ES-I3 (cell line): ENCODE measurements around the gene INPP4A.

Experiments
- H3K36me3 ChIP-seq: 2 replicates; pipeline ENCODE4 v1.6.1; 2013; ENCODE audit warnings: mild to moderate bottlenecking, low read length, control low read depth, moderate library complexity; ENCODE audit not compliant: insufficient read depth
- H3K4me1 ChIP-seq: 2 replicates; pipeline ENCODE4 v1.6.1; 2013; ENCODE audit warnings: mild to moderate bottlenecking, control low read depth, low read length; ENCODE audit not compliant: insufficient read depth
- H3K9ac ChIP-seq: 2 replicates; pipeline ENCODE4 v1.6.1; 2013; ENCODE audit warnings: low read depth, mild to moderate bottlenecking, low read length, moderate library complexity
- H3K9me3 ChIP-seq: 2 replicates; pipeline ENCODE4 v1.6.1; 2013; ENCODE audit warnings: mild to moderate bottlenecking, low read length, moderate library complexity; ENCODE audit not compliant: control insufficient read depth, insufficient read depth

INPP4A gene

GRCh38 chr2:98524168-98524567 lies 79.5 kb downstream of the INPP4A start:
- no peak overlapping the region for H3K9ac ChIP-seq
- H3K9me3 ChIP-seq = peaks cover 5% of the 10 kb centered on the region; the same call in 1 of the 2 replicates
- peaks cover 3% of the 10 kb centered on the region; the same call in 1 of the 2 replicates for H3K36me3 ChIP-seq
- H3K4me1 ChIP-seq = no peaks in the 10 kb centered on the region

GRCh38 chr2:98528349-98528748 lies 83.7 kb downstream of the INPP4A start:
- Histone ChIP-seq H3K36me3 (peaks cover 3% of the 10 kb centered on the region; the same call in 1 of the 2 replicates), H3K9ac (no peak overlapping the region)

GRCh38 chr2:98530114-98530513 lies 85.5 kb downstream of the INPP4A start:
- Histone ChIP-seq H3K4me1 (no peaks in the 10 kb centered on the region), H3K9ac (no peak overlapping the region), H3K36me3 (peaks cover 3% of the 10 kb centered on the region; the same call in 1 of the 2 replicates), H3K9me3 (peaks cover 5% of the 10 kb centered on the region; the same call in 1 of the 2 replicates)

More at GRCh38 chr2:98528349-98528748, 83.7 kb downstream of the INPP4A start:
- Histone ChIP-seq H3K9me3 (peaks cover 5% of the 10 kb centered on the region; the same call in 1 of the 2 replicates), H3K4me1 (no peaks in the 10 kb centered on the region)

GRCh38 chr2:98532756-98533155 lies 88.1 kb downstream of the INPP4A start:
- H3K9ac ChIP-seq = no peak overlapping the region
- H3K9me3 ChIP-seq = no peaks in the 10 kb centered on the region
- no peaks in the 10 kb centered on the region; the same call in 1 of the 2 replicates for H3K36me3 ChIP-seq
- H3K4me1 ChIP-seq = no peaks in the 10 kb centered on the region

GRCh38 chr2:98533547-98533946 lies 88.9 kb downstream of the INPP4A start:
- no peaks in the 10 kb centered on the region for H3K4me1 ChIP-seq
- H3K36me3 ChIP-seq = peaks cover 5% of the 10 kb centered on the region; the same call in 1 of the 2 replicates
- no peak overlapping the region for H3K9ac ChIP-seq
- no peaks in the 10 kb centered on the region for H3K9me3 ChIP-seq

GRCh38 chr2:98534761-98535160 lies 90.1 kb downstream of the INPP4A start:
- no peaks in the 10 kb centered on the region for H3K9me3 ChIP-seq

GRCh38 chr2:98535971-98536677 lies 91.5 kb downstream of the INPP4A start:
- H3K36me3 ChIP-seq = peaks cover 5% of the 10 kb centered on the region; the same call in 1 of the 2 replicates
- H3K9ac ChIP-seq = no peak overlapping the region
- H3K4me1 ChIP-seq = no peaks in the 10 kb centered on the region
- H3K9me3 ChIP-seq = no peaks in the 10 kb centered on the region

More at GRCh38 chr2:98534761-98535160, 90.1 kb downstream of the INPP4A start:
- Histone ChIP-seq H3K9ac (no peak overlapping the region), H3K4me1 (no peaks in the 10 kb centered on the region), H3K36me3 (peaks cover 5% of the 10 kb centered on the region; the same call in 1 of the 2 replicates)

- Histone ChIP-seq H3K36me3 (peaks cover 5% of the 10 kb centered on the region; the same call in 1 of the 2 replicates), H3K4me1 (no peaks in the 10 kb centered on the region), H3K9ac (no peak overlapping the region), H3K9me3 (no peaks in the 10 kb centered on the region)
Observed at GRCh38 chr2:98537390-98538126, 92.9 kb downstream of the INPP4A start.

GRCh38 chr2:98538280-98539041 lies 93.8 kb downstream of the INPP4A start:
- peaks cover 5% of the 10 kb centered on the region; the same call in 1 of the 2 replicates for H3K36me3 ChIP-seq
- no peaks in the 10 kb centered on the region for H3K4me1 ChIP-seq

GRCh38 chr2:98539056-98539735 lies 94.5 kb downstream of the INPP4A start:
- no peak overlapping the region for H3K9ac ChIP-seq
- H3K4me1 ChIP-seq = no peaks in the 10 kb centered on the region
- H3K9me3 ChIP-seq = no peaks in the 10 kb centered on the region
- peaks cover 5% of the 10 kb centered on the region; the same call in 1 of the 2 replicates for H3K36me3 ChIP-seq

More at GRCh38 chr2:98538280-98539041, 93.8 kb downstream of the INPP4A start:
- Histone ChIP-seq H3K9me3 (no peaks in the 10 kb centered on the region), H3K9ac (no peak overlapping the region)

- H3K4me1 ChIP-seq = no peaks in the 10 kb centered on the region
- H3K9ac ChIP-seq = no peak overlapping the region
- no peaks in the 10 kb centered on the region for H3K9me3 ChIP-seq
- peaks cover 5% of the 10 kb centered on the region; the same call in 1 of the 2 replicates for H3K36me3 ChIP-seq
Observed at GRCh38 chr2:98540536-98540935, 95.9 kb downstream of the INPP4A start.

GRCh38 chr2:98541489-98541888 lies 96.8 kb downstream of the INPP4A start:
- no peak overlapping the region for H3K9ac ChIP-seq

GRCh38 chr2:98541906-98542305 lies 97.2 kb downstream of the INPP4A start:
- Histone ChIP-seq H3K9ac (no peak overlapping the region), H3K36me3 (peaks cover 7% of the 10 kb centered on the region; the same call in 1 of the 2 replicates), H3K9me3 (no peaks in the 10 kb centered on the region), H3K4me1 (no peaks in the 10 kb centered on the region)

More at GRCh38 chr2:98541489-98541888, 96.8 kb downstream of the INPP4A start:
- no peaks in the 10 kb centered on the region for H3K9me3 ChIP-seq
- peaks cover 6% of the 10 kb centered on the region; the same call in 1 of the 2 replicates for H3K36me3 ChIP-seq
- H3K4me1 ChIP-seq = no peaks in the 10 kb centered on the region
